HG03520 (cell line): ENCODE results near the gene TAOK3.

ENCODE experiments used
- ATAC-seq: cut with Tn5 transposase; IDR thresholded peaks from one replicate; pipeline ENCODE4 v1.9.1; 2021; ENCODE audit warnings: mild to moderate bottlenecking, moderate library complexity; ENCODE audit not compliant: unreplicated experiment

The TAOK3 gene

GRCh38 chr12:118103601-118104382 lies 268.9 kb downstream of the TAOK3 start, which contains the start of gene VSIG10:
Gene VSIG10, minus strand, starts transcription at chr12:118104011. Its CDS starts 340 bp downstream, at chr12:118103671.
- no peak for ATAC-seq

GRCh38 chr12:118103201-118103600 lies 269.5 kb downstream of the TAOK3 start:
- no peak for ATAC-seq

GRCh38 chr12:118102609-118103008 lies 270.1 kb downstream of the TAOK3 start:
- no peak for ATAC-seq

- ATAC-seq, result no peak
These were observed 270.6 kb downstream of the TAOK3 start for GRCh38 chr12:118102070-118102469.

GRCh38 chr12:118101051-118101450 lies 271.7 kb downstream of the TAOK3 start:
- ATAC-seq, result no peak
